Midbrain (tissue), 1 donor: ENCODE measurements around the gene TNNC1.

ENCODE experiments used
- DNase-seq: peaks from one replicate; lab custom pipeline; 2025; lab: John Stamatoyannopoulos, UW

The TNNC1 gene

DNA sequence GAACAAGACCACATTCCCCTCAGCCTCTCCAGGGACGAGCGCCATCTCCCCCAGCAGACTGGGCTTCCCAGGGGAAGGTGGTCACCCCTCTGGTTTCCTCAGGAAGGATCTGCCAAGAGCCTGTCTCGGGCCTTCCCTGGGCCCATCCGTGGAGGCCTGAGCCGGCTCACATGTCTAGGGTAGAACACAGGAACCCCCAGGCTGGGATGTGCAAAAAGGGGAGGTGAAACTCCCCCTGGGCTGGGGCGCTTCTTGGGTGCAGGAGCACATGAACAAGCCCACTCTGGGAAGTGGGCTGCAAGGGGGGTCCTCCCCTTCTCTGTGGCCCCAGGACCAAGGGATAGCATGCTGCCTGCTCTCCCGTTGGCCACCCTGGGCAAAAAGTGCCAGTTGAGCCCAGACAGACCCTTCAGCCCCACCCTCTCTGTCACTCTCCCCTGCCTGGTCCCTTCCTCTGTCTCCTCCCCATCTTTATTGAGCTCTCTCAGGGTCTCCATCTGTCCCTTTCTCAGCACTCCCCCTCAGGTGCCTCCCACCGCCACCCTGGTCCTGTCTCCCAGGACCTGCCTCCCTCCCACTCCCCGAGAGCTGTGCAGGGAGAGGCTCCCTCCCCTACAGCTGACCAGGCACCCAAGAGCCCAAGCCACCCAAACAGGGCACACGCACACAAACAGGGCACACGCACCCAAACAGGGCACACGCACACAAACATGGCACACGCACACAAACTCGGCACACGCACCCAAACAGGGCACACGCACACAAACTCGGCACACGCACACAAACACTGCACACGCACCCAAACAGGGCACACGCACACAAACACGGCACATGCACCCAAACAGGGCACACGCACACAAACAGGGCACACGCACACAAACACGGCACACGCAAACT is 9.8 kb downstream of the TNNC1 start:
- DNase-seq, result no peak

DNA sequence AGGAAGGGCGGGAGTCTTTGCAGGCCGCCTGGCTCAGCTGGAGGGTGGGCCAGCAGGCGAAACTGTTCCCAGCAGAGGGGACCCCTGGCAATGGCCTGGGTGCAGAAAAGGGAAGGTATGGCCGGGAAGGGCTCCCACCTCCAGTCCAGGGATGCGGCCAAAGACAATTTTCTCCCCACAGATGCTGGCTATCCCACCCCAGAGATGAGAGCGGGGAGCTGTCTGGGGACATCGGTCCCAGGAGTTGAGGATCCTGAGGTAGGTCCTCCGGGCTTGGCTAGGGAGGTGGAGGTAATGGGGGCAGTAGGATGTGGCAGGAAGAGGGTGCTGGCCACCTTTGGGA is 10.6 kb downstream of the TNNC1 start:
- DNase-seq, result no peak

DNA sequence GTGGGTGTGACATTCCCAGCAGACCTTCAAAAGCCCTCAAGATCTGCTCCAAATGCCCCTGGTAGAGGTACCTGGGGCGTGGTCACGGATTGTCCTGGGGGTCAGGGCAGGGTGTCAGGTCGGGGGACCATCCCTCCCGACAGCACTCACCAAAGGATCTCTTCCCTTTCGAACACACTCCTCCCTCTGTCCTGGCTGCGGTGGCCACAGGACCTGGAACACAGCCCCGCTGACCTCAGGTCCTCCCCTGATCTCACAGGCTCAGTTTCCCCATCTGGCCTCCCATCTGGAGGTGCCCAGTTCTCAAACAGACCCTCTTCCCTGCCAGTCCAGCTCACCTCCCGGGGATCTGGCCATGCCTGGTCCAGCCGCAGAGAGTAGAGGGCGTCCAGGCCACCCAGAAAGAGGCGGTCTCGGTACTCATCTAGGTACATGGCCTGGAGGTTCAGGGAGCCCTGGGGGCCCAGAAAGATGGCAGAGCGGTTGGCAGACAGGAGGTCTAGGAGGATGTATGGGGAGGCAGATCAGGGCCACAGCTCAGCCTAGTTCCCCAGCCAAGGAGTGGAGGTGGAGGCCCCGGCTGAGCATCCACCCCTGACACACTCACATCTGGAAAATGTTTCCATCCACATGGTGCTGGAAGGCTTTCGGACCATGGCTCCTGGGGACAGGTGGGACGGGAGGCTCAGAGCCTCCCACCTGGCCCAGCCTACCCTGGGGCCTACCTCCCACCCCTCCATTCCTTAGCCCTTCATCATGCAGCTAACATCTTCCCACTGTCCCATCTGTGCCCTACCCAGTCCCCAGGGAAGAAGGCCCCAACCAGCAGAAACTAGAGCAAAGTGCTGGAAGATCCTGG is 11.2 kb downstream of the TNNC1 start:
- DNase-seq, result no peak

DNA sequence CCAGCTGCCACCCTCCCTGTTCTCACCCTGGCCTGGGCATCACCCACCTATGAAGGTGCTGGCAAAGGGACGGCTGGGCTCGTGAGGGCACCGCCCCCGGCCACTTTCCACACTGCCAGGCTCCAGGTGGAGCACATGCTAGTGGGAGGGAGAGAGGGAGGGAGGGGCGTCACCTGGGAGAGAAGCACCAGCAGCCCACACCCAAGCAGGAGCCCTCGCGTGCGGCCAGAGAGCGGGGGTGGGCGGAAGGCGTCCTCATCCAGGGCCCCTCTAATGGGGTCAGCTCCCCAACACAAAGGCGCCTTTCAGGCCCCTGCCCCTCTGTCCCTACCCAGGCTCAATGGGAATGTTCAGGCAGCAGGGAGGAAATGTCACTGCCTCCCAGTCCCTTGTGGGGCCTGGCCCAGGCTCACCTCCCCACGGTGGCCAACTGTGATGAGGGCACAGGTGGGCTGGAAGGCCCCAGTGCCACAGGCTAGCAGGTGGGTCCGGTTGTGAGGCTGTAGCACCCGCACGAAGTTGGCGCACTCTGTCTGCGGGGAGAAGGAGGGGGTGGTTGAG is 12.0 kb downstream of the TNNC1 start:
- DNase-seq, result no peak

DNA sequence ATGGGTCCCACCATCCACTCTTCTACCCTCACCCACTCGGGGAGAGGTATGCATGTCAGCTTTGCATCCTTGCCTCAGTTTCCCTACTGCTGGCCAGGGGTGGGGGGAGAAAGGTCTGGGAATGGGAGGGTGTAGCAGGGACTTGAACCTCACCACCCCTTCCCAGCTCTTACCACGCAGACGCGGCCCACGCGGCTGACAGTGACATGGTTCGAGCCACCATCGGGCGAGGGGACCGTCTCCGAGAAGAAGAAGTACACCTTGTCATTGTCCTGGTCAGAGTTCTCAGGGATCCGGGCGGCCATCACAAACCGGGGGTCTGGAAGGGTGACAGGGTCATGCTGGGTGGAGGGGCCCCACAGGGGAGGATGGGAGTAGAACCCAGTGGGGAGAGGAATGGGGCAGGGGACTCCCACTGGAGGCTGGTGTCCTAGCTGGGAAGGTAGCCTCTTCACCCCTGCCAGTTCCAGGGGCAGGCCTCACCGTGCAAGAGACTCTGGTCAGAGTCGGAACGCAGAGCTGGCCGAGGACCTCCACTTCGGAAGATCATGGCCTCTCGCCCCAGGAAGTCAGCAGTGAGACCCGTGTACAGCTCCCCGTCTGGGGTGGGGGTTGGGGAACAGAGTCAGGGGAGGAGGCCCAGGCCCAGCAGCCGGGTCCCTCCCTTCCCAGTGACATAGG is 12.6 kb downstream of the TNNC1 start:
- DNase-seq, result no peak

DNA sequence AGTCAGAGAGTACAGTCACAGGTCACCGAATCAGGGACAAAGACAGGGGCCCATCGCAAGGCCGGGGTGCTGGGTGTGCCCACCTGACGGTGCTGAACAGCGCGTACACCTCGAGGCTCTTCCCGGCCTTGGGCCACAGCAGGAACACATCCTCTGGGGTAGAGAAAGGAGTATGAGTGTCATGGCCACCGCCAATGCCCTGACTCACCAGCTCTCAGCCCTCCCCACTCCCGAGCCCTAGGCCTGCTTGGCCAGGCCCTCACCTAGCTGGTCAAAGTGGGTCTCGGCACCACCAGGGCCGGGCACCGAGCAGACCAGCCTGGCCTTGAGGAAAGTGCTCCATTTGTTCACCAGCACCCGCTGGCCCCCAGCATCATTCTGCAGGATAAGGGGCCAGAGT is 13.2 kb downstream of the TNNC1 start:
- DNase-seq, result no peak

DNA sequence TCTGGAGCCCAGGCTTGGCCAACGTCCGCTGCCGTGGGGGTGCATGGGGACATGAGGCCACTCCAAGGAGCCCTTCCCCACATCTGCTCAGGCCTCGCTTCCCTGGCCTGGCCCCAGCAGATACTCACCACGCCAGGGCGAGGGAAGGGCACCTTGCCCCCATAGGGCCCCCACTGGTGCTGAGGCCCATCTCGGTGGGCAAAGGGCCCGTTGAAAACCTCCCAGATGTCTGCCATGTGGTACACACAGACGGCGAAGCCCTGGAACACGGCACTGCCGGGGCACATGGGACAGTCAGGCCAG is 13.6 kb downstream of the TNNC1 start:
- DNase-seq, result no peak

DNA sequence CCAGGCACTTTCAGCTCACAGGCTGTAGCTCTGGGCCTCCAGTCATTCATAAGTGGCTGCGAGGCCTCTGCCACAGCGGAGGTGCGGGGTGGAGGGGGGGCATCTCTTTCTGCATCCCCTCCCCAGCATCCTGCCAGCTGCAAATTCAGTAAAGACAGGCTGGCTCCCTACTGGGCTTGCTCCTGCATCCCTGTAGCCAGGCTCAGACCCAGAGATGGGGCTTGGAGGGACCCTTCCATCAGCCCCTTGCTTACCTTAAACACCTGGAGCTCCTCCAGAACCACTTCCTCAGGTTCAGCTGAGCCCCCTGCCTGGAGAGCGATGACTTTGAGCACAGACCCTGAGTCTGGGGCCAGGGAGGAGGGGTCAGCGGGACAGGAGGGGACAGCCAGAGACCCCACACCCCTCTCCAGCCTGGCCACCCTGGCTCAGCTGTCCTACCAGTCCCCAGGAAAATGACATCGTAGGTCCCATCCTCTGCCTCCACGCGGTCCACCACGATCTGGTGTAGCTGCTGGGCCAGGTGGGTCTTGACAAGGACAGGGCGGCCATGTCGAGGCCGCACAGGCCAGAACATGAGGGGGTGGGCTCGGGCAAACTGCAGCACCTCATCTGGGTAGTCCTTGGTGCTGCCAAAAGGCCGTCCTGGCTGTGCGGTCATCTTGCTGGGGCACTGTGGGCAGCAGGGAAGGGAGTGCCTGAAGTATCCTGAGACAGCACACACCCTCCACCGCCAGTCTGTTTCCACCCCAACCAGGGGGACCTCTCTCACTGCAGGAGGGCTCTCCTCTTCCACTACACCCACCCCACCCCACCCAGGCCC is 14.2 kb downstream of the TNNC1 start:
- DNase-seq, result no peak

DNA sequence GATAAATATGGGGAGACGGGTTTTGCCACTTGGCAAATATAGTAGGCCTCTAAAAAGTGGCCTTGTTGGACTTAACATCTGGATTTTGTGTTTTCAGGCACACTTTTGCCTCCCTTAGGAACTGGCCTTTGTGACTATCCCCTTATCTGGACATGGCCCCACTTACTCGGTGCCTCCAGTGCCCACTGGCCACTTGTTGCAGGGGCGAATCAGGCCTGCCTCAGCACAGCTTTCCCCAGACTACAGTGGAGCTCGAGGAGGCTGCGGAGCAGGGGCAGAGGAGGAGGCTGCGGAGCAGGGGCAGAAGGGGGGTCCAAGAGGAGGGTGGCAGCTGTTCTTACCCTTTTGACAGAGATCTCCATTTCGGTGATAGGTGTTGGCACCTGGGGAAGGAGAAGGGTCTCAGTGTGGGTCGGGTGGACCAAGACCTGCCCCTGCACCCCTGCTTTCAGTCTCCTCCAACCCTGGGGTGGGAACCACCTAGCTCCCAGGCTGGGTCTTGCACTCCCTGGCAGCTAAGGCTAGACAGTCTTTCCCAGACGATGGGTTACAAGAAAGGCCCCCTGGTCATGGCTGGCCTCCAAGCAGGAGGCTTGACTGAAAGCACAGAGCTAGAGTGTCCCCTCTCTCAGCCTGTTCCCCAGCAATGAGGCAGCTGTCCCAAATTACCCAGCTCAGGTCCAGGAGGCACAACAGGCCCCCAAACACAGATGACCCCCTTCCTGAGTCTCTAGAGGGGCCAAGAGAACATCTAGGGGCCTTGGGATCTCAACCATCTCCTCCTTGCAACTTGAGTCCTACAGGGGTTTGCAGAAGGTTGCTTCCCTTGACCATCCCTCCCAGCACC is 15.0 kb downstream of the TNNC1 start:
- no peak for DNase-seq

DNA sequence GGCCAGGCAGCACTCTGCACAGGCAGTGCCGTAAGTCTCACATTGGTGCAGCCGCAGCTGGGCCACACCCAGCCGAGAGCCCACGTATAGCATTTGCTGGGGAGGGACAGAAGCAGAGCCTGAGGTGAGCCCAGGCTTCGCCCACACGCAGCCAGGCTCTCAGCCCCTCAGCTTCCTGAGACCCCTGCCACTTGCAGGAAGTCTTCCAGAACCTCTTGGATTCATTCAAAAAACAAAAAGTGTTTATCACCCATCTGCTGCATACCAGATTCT is 15.8 kb downstream of the TNNC1 start:
- no peak for DNase-seq

DNA sequence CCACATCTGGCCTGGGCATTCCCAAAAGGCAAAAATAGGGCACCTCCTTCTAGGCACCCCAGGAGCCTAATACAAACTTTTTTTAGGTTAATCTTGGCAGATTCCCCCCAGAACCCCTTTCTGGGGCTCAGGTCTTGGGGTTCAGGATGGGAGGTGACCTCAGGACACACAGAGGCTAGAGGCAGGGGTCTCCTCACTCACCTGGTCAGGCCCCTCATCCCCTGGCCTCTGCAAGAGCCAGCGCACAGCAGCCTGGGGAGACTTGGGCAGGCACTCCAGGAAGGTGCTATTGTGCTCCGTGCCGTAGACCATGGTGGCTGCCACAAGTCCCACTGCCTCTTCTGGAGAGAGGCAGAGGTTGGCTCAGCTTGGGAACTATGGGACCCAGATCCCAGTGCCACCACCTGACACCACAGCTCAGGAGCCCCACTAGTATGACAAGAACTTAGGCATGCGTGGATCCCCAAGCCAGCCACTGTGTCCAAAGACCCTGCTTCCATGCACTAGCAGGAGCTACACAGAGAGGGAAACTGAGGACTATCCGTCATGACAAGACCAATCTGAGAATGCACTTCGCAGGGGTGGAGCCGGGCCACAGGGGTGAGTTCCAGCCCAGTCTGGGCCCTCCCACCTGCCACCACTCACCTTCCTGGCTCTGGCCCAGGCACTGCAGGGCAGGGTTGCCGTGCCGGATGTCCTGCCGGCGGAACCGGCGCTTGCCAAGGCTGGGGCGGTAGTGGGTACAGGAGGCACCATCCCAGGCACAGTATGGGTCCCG is 16.3 kb downstream of the TNNC1 start:
- DNase-seq, result no peak

DNA sequence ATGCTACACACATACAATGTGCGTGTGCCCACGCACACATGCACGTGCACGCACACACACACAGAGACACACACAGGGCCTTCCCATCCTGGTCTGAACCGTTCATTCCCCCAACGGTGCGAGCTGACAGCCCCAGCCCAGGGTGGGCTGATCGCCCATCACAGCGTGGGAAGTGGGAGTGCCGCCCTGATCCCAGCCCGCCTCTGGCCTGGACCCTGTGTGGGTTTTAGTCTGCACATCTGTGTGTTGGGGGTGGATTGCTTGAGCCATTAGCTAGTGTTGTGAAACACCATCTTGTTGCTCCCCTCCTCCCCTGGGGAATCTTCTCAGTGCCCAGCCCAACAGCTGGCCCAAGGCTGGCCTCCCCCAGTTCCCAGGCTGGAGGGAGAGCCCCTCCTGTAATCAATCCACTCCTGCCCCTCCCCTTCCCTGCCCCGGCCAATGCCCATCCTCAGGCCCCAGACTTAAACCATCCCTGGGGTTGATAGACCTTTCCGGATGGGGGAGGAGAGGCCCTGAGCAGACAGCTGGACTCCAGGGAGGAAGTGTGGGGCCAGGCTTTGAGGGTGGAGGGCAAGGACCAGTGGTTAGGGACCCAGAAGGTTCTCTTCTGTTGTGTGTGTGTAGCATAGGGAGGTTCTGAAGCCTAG is 17.2 kb downstream of the TNNC1 start:
- no peak for DNase-seq

DNA sequence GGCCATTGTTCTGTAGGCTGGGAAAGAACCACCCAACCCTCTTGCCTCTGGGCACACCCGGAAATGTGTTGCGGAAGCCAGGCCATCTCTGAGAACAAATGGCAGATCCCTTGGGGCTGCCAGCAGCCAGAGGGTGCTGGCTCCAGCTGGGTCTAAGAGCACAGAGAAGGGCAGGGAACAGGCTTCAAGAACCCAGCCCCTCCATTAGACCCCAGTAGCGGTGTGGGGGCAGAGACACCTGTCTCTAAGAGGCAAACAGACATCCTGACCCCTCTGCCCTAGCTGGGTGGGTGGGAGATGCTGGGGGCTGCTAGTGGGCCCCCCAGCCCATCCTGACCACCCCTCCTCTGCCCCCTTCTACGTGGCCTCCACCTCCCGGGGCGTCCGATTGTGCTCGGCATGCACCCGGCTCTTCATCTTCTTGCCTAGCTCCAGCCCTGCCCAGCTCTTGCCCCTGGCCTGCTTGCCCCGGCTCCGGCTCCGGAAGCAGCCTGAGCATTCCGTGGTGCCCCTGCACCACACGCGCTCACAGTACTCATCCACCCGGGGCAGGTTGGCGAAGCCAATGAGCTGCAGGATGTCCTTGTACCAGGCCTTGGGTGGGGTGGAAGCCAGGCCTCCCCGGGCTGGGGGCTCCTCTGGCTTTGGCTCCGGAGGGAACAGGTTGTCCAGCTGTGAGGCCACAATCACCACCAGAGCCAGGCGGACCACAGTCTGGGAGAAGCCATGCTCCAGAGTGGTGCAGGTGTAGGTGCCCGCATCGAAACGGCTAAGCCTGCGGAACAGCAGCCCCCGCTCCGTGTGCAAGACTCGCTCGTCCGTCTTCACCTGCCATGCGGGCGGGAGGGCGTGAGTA is 18.4 kb downstream of the TNNC1 start:
- DNase-seq, result no peak

DNA sequence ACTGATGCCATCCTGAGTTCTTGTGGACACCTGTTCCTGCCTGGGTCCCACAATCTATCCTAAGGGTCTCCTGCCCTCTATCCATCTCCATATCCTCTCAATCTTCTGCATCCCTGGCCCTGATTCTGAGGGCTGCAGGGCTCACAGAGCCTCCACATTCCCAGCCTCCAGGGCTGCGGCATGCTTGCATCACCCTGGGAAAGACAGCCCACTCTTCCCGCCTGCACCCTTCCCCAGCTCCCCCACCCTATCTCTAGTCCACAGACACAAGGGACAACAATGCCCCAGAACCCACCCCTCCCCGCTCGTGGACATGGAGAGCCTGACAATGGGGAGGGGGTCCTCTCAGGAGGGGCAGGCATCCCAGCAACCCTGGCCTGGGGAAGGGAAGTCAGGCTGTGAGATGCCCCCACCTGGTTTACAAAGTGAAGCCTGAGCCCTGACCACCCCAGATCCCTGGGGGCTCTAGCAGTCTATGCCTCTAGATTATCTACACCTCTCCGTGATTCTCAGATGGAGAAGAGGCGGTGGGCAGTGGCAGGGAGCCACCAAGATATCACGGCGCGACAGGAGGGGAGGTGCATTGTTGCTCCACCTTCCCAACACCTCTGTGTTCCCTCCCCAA is 19.2 kb downstream of the TNNC1 start:
- no peak for DNase-seq

DNA sequence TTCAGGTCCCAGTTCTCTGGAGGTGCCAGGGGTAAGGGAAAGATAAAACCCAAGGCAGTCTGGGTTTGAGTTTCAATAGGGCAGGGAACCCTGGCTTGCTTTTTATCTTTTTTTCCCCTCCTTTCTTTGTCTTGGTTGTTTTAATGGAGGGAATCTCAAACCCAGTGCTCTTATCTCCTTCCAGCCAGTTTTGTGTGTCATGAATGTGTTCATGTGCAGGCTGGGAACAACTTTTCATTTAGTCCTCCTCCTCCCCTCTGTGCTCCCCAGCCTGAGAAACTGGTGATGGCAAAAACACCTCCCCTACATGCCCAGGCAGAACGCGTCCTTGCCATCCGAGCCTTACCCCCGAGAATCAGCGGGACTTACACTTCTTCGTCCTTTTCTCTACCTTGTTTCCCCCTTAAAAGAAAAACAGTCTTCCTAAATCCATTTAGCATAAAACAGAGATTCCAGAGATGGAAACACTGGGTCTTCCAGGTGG is 19.8 kb downstream of the TNNC1 start:
- DNase-seq, result no peak

DNA sequence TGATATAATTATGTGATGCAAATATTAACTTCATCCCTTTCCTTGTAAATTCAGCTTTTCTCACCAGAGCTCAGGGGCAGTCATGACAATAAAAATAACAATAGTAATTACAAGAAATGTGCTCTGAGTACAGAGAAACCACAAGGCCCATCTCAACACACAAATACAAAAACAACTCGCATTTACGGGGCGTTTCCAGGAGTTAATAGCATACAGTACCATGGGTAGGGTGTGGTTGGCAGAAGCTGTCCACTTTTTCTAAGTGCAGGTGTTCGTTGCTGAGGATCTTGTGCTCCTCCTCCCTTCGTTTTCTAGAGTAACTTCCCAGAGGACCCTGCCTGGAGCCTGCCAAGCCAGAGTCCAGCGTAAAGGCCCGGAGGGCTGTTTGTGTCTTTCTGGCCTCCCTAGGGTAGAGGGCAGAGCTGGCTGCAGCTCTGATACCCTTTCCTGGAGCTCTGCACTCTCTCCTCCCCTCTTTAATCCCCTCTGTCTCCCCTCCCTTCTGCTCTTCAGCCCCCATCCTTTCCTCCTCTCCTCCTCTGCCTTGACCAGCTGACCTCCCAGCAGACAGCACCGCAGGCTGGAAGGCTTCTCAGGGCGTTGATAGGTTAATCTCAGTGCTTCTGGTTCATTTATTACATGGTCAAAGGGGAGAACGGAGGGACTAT is 20.4 kb downstream of the TNNC1 start:
- no peak for DNase-seq

DNA sequence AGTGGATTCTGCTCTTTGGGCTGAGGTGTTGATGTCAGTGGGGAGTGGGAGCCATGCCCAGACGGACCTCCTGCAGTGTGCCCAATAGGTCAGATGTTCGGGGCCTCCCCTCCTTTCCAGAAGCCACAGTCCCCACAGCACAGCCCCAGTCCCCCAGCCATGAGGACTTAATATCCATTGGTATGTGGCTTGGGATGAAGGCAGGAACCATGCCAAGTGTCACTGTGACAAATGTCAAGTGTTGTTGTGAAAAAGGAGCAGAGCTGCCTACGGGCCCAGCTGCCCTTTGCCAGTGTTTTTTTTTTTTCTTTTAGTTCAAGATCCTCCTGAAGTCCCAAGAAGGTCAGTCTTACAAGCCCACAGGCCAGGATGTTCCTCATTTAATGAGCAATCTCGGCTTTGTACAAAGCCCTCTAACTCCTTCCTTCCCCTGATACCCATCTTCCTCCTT is 21.1 kb downstream of the TNNC1 start:
- DNase-seq, result no peak
